Breast epithelium (tissue), 3 donors: Measurements from ENCODE around the gene ZNF215.
"Not testable (repeated sequence)": the region's sequence is repeated elsewhere in the genome, so short reads cannot be mapped to it uniquely, and the experiment has no call there.

Source experiments
- CTCF ChIP-seq, 3 donors: fragments of 450-650 bp; IDR thresholded peaks; one replicate each; pipeline ENCODE4 v1.5.1; 2016 to 2017; ENCODE audit warnings: antibody characterized with exemption in 3 of 3, mild to moderate bottlenecking in 3 of 3, moderate library complexity in 3 of 3
- POLR2A ChIP-seq: fragments of 450-650 bp; IDR thresholded peaks from one replicate; pipeline ENCODE4 v1.6.1; 2016; ENCODE audit warnings: antibody characterized with exemption, mild to moderate bottlenecking, moderate library complexity
- POLR2AphosphoS5 ChIP-seq, 3 donors: sonication (generic); formaldehyde crosslinking; IDR thresholded peaks; one replicate each; pipeline ENCODE4 v1.6.1; 2017; ENCODE audit warnings: antibody characterized with exemption in 3 of 3

GRCh38 chr11:6954248-6954647 is 28.0 kb downstream of the ZNF215 start:
- not testable (repeated sequence) for TF ChIP-seq POLR2A; CTCF (IDR thresholded peaks at IDR 0.05); POLR2AphosphoS5 (IDR thresholded peaks at IDR 0.05)
